Measurements from ENCODE around the gene CCDC190.

DNA sequence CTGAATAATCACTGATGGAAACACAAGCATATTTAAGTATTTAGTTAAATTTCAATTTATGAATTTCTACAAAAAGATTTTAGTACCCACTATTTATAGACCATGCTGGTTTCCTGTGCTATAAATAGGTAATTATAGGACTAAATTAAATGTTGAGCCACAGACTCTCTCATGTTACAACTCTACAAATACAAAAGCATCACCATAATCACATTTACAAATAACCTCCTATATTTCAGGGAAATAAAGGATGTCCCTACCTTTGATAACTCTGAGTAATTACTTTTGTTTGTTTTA lies 32.6 kb upstream of the CCDC190 start:
- TF ChIP-seq POLR2AphosphoS5 (IDR thresholded peaks at IDR 0.05; ENCODE audit: low read depth, low read length) (no peak), SIN3A (IDR thresholded peaks at IDR 0.05; ENCODE audit: borderline replicate concordance, insufficient read depth, low read length) (no peak)
- TF ChIP-seq, protein P1, sequence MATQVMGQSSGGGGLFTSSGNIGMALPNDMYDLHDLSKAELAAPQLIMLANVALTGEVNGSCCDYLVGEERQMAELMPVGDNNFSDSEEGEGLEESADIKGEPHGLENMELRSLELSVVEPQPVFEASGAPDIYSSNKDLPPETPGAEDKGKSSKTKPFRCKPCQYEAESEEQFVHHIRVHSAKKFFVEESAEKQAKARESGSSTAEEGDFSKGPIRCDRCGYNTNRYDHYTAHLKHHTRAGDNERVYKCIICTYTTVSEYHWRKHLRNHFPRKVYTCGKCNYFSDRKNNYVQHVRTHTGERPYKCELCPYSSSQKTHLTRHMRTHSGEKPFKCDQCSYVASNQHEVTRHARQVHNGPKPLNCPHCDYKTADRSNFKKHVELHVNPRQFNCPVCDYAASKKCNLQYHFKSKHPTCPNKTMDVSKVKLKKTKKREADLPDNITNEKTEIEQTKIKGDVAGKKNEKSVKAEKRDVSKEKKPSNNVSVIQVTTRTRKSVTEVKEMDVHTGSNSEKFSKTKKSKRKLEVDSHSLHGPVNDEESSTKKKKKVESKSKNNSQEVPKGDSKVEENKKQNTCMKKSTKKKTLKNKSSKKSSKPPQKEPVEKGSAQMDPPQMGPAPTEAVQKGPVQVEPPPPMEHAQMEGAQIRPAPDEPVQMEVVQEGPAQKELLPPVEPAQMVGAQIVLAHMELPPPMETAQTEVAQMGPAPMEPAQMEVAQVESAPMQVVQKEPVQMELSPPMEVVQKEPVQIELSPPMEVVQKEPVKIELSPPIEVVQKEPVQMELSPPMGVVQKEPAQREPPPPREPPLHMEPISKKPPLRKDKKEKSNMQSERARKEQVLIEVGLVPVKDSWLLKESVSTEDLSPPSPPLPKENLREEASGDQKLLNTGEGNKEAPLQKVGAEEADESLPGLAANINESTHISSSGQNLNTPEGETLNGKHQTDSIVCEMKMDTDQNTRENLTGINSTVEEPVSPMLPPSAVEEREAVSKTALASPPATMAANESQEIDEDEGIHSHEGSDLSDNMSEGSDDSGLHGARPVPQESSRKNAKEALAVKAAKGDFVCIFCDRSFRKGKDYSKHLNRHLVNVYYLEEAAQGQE (IDR thresholded peaks at IDR 0.05; ENCODE audit: insufficient read depth in 1 of 2, low read depth in 2 of 2, low read length in 2 of 2), result no peak
